BJ (cell line): Measurements from ENCODE around the gene ATP5F1D. TPM values are rescaled to one million over a fixed set of nuclear protein-coding genes. Genes with fewer than 3 reads are reported as not detected.
"Not testable (repeated sequence)": the region's sequence is repeated elsewhere in the genome, so short reads cannot be mapped to it uniquely, and the experiment has no call there.

ENCODE experiments used
- CTCF ChIA-PET: fragments of 350-600 bp; formaldehyde crosslinking; extraction: SDS; loops from one replicate; lab custom pipeline; 2021; ENCODE audit warnings: antibody characterized with exemption, inconsistent platforms; lab: Yijun Ruan, JAX
- POLR2A ChIA-PET: fragments of 300-600 bp; sonication (Branson Sonifier 250); formaldehyde crosslinking; extraction: SDS; loops from one replicate; lab custom pipeline; 2021; ENCODE audit warnings: antibody characterized with exemption; lab: Charles Lee
- DNase-seq: peaks from one replicate; pipeline ENCODE4 v3.0.0-alpha.2; 2011; ENCODE audit warnings: low read depth
- H3K27me3 ChIP-seq: 2 replicates; pipeline ENCODE4 v1.6.0; 2011; ENCODE audit warnings: low read length; ENCODE audit not compliant: control insufficient read depth, insufficient read depth
- H3K36me3 ChIP-seq: 2 replicates; pipeline ENCODE4 v1.5.1; 2011; ENCODE audit warnings: low read length; ENCODE audit not compliant: control insufficient read depth, insufficient read depth
- H3K4me3 ChIP-seq: 2 replicates; pipeline ENCODE4 v1.5.1; 2011; ENCODE audit warnings: low read depth, mild to moderate bottlenecking, control low read depth, low read length
- polyA plus RNA-seq: library from polyadenylated mRNA; depleted of rRNA; stranded (reverse); fragments of >200 nt; gene quantifications from 2 replicates; pipeline ENCODE4 v1.2.3, GENCODE V29; 2011
- TF ChIP-seq, protein P1 (sequence below): IDR thresholded peaks from 2 replicates; pipeline ENCODE4 v1.5.1; 2011; ENCODE audit warnings: low read depth, mild to moderate bottlenecking, control low read depth, inconsistent platforms, low read length, moderate library complexity; ENCODE audit not compliant: insufficient read depth

ATP5F1D gene
- polyA plus RNA-seq, 1 experiment = 65.1 TPM

DNA sequence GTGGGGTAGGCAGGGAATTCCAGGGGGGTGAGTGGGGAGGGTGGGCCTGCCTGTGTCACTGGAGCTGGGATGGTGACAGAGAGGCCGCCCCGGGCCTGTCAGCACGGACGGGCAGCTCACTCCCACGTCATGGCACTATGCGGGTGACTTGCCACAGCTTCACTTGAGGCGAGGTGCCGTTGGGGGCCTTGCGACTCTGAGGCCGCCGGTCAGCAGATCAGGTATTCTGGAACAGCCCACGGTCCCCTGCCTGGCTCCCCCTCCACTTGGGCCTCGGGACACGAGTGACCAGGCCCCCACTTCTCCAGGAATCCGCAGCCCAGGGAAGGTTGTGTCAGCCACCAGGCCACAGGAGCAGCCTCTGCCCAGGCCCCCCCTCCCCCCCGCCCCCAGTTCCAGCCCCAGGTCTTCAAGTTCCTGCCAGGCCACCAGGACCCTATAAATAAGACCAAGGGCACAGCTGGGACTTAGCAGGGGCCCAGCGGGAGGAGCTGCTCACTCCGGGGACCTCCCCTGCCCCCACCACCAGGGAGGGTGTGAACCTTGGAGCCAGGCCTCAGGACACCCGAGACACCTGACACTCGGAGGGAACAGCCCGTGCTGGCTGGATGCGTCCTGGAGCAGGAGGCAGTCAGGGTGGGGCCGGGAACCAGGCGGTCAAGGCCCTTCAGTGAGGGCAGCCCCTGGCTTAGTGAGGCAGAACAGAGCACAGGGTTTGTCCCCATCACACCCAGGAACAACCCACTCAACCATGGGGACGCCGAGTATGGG lies 4.1 kb downstream of the ATP5F1D start:
- no peak for DNase-seq
- no peaks in the 10 kb centered on the region for H3K27me3 ChIP-seq
- ChIA-PET POLR2A (interaction anchor here (4.5 kb wide), 1 partner anchor 24 kb away, joined by 78 read pairs; the partner anchor contains the start of gene CIRBP), CTCF (interaction anchor here (0.5 to 7.5 kb wide), 4 partner anchors 10 to 330 kb away, joined by 3 to 437 read pairs (median 12); partner anchors contain the start of gene CIRBP)
- TF ChIP-seq, protein P1, sequence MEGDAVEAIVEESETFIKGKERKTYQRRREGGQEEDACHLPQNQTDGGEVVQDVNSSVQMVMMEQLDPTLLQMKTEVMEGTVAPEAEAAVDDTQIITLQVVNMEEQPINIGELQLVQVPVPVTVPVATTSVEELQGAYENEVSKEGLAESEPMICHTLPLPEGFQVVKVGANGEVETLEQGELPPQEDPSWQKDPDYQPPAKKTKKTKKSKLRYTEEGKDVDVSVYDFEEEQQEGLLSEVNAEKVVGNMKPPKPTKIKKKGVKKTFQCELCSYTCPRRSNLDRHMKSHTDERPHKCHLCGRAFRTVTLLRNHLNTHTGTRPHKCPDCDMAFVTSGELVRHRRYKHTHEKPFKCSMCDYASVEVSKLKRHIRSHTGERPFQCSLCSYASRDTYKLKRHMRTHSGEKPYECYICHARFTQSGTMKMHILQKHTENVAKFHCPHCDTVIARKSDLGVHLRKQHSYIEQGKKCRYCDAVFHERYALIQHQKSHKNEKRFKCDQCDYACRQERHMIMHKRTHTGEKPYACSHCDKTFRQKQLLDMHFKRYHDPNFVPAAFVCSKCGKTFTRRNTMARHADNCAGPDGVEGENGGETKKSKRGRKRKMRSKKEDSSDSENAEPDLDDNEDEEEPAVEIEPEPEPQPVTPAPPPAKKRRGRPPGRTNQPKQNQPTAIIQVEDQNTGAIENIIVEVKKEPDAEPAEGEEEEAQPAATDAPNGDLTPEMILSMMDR = no peak
- H3K4me3 ChIP-seq = no peak overlapping the region
- H3K36me3 ChIP-seq = peaks cover 5% of the 10 kb centered on the region

DNA sequence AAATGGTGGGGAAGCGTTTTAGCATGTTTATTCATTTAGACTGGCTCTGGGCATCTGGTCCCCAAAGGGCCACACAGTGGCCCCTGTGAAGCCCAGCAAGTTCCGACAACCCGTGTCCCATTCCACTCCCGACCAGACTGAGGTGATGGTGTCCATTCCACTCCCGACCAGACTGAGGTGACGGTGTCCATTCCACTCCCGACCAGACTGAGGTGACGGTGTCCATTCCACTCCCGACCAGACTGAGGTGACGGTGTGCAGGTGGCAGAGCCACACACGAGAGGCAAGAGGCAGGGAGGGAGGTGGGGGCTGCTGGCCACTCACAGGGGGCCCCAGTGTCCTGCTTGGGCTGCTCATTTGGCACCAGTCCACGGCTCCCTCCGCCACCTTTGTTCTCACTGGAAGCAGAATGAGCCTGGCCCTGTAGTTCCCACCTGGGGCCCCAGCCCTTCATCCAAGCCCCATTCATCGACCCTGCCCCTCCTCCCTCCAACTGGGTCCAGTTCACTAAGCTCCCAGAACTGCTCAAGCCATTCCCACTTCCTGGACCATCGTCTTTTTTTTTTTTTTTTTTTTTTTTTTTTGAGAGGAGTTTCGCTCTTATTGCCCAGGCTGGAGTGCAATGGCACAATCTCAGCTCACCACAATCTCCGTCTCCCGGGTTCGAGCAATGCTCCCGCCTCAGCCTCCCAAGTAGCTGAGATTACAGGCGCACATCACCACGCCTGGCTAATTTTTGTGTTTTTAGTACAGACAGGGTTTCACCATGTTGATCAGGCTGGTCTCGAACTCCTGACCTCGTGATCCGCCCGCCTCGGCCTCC lies 4.9 kb downstream of the ATP5F1D start:
- ChIA-PET POLR2A (interaction anchor here (4.5 kb wide), 1 partner anchor 23 kb away, joined by 78 read pairs; the partner anchor contains the start of gene CIRBP), CTCF (interaction anchor here (0.6 to 7.5 kb wide), 2 partner anchors 8 to 17 kb away, joined by 3 to 437 read pairs; partner anchors contain the start of gene CIRBP)
- not testable (repeated sequence) for DNase-seq, H3K36me3 ChIP-seq, H3K27me3 ChIP-seq, H3K4me3 ChIP-seq

DNA sequence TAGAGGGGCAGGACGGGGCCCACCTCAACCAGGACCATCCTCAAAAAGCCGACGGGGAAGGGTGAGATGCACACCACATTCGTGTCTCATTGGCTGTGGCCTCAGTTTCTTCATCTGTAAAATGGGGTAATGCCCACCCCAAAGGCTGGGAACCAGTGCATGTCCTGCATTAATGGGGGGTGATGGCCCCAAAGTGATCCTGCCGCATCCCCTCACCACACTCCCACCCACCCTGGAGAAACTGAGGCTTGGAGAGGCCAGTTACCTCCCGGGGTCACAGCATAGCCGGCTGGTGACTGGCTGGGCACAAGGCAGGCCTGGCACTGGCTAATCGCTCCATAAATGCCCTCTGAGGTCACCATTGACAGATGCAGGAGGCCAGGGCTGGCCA lies 6.2 kb downstream of the ATP5F1D start:
- peak overlapping the region; percentile 81 for H3K4me3 ChIP-seq
- ChIA-PET POLR2A (interaction anchor here (4.5 kb wide), 1 partner anchor 22 kb away, joined by 78 read pairs; the partner anchor contains the start of gene CIRBP), CTCF (interaction anchor here (7.5 kb wide), 1 partner anchor 16 kb away, joined by 437 read pairs; the partner anchor contains the start of gene CIRBP)
- no peak for DNase-seq
- TF ChIP-seq, protein P1 = no peak
- H3K27me3 ChIP-seq = no peaks in the 10 kb centered on the region
- peaks cover 15% of the 10 kb centered on the region for H3K36me3 ChIP-seq

GRCh38 chr19:1248139-1248785 lies 6.7 kb downstream of the ATP5F1D start, which contains the start of gene MIDN:
Gene MIDN (plus strand): TSS chr19:1248583. CDS start chr19:1250297, 1,714 bp downstream.
- no peak for DNase-seq
- POLR2A ChIA-PET = interaction anchor here (1.0 kb wide), 1 partner anchor 21 kb away, joined by 8 read pairs; the partner anchor contains the start of gene CIRBP
- CTCF ChIA-PET = interaction anchor here (1.0 kb wide), 3 partner anchors 11 to 18 kb away, joined by 3 to 12 read pairs (median 3); no protein-coding TSS in a partner anchor
- H3K36me3 ChIP-seq = peaks cover 15% of the 10 kb centered on the region
- H3K27me3 ChIP-seq = no peaks in the 10 kb centered on the region
- TF ChIP-seq, protein P1 = peak; percentile 56
- peak within 1 kb of the TSS; percentile 81 for H3K4me3 ChIP-seq

GRCh38 chr19:1248786-1249297 lies 7.3 kb downstream of the ATP5F1D start:
- Histone ChIP-seq H3K36me3 (peaks cover 16% of the 10 kb centered on the region), H3K27me3 (no peaks in the 10 kb centered on the region), H3K4me3 (peak overlapping the region; percentile 81)
- DNase-seq = no peak
- TF ChIP-seq, protein P1 = peak; percentile 47
- ChIA-PET CTCF (interaction anchor here (0.6 to 1.0 kb wide), 6 partner anchors 10 to 23 kb away, joined by 3 to 12 read pairs (median 3); no protein-coding TSS in a partner anchor), POLR2A (interaction anchor here (1.0 kb wide), 1 partner anchor 20 kb away, joined by 8 read pairs; the partner anchor contains the start of gene CIRBP)
